Measurements from ENCODE around the gene ADAM10.
A peak's percentile ranks its signal among the peaks of the same experiment; 100 is the strongest.

The ADAM10 gene

DNA sequence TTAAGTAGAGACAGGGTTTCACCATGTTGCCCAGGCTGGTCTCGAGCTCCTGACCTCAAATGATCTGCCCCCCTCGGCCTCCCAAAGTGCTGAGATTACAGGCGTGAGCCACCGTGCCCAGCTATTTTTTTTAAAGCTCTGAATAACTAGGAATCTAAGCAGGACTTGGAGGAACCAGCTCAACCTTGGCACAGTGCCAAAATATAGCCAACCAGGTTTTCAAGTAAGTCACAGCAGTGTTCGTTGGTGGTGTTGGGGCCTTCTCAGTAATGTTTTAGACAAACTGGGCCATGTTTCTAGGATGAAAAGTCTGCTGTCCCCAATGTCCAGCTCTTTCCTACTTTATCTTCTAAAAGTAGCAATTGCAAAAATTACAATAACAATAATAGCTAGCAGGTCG is 6.4 kb upstream of the ADAM10 start:
- no peak for DNase-seq (ENCODE audit: low read depth in 1 of 2, low spot score in 1 of 2)

DNA sequence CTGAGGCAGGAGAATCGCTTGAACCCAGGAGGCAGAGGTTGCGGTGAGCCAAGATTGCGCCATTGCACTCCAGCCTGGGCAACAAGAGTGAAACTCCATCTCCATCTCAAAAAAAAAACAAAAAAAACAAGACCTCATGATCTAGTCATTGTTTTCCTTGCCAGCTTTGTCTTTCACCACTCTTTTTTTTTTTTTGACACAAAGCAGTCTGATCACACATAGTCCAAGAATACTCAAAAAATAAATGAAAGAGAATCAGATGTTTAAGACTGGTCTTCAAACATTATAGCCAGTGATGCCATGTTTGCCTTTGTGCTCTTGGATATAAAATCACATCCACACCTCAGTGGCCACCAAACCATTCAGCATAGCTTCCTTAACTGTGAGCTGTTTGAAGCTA is 5.8 kb upstream of the ADAM10 start:
- DNase-seq (ENCODE audit: low read depth in 1 of 2, low spot score in 1 of 2) = no peak

DNA sequence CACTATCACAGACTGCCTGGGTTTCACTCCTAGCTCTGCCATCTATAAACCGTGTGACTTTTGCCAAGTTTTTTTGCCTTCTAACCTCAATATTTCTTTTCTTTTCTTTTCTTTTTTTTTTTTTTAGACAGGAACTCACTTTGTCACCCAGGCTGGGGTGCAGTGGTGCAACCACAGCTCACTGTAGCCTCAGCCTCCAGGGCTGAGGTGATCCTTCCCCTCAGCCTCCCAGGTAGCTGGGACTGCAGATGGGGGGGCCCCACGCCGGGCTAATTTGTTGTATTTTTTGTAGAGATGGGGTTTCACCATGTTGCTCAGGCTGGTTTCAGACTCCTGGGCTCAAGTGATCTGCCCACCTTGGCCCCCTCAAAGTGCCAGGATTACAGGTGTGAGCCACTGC is 3.2 kb upstream of the ADAM10 start:
- DNase-seq (ENCODE audit: low read depth in 1 of 2, low spot score in 1 of 2) = no peak

GRCh38 chr15:58748852-58749531 is 515 bp downstream of the ADAM10 start:
- peak; percentile 13 to 14 for DNase-seq (ENCODE audit: low read depth in 1 of 2, low spot score in 1 of 2)

DNA sequence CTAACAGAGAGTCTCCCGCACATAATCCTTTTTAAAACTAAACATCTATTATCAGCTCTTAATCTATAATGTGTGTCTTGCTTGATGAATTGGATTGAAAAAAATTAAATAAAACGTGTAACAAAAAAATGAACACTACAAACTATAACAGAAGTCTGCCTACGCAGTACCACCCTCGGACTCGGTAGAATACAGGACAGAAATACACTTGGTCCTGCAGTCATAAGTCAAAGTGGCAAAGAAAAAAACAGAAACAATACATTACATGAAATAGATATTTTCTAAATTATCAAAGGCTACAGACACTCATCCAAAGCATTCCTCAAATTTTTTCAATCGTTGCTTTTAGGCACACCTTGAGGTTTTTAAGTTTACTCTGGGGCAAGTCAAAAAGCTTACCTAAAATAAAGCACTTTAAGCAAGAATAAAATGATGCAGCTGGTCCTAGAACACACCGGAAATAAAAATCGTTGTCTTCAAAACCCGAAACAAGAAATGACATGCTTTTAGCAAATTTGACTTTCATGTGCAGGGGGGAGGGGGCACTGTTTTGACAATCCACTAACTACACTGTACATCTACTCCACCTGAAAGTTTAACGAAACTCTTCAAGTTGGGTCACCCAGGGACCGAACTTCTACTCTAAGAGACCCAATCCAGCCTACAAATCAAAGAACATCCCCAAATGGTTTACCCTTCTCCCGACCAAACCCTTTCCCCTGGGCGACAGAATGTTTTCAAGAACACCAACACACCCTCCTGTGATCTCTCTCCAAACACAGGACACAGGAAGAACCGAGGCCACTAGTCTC is 1.3 kb downstream of the ADAM10 start:
- peak; percentile 1 to 10 for DNase-seq (ENCODE audit: low read depth in 1 of 2, low spot score in 1 of 2)

DNA sequence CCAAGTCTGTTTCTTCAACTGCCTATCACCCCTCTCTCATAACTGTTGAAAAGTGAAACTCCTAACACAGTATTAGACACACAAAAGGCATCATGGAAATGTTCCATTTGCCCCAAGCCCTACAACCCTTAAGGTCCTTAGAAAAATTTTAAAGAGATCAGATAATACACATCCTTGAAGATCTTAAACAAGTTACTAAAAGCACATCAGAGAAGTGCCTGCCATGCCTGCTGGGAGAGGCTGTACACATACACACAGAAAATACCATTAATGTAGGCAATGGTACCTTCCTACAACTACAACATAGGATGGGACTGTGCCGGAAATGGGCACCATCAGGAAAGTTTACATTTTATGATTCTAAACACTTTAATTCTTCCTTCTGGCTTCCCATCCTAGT is 3.3 kb downstream of the ADAM10 start:
- DNase-seq (ENCODE audit: low read depth in 1 of 2, low spot score in 1 of 2) = no peak

- DNase-seq (ENCODE audit: low read depth in 1 of 2, low spot score in 1 of 2) = no peak
These were observed 6.5 kb downstream of the ADAM10 start for GRCh38 chr15:58742819-58743502.

- no peak for DNase-seq (ENCODE audit: low read depth in 1 of 2, low spot score in 1 of 2)
These were observed 7.3 kb downstream of the ADAM10 start for GRCh38 chr15:58742022-58742813.

GRCh38 chr15:58741032-58741431 is 8.5 kb downstream of the ADAM10 start:
- DNase-seq (ENCODE audit: low read depth in 1 of 2, low spot score in 1 of 2) = no peak

DNA sequence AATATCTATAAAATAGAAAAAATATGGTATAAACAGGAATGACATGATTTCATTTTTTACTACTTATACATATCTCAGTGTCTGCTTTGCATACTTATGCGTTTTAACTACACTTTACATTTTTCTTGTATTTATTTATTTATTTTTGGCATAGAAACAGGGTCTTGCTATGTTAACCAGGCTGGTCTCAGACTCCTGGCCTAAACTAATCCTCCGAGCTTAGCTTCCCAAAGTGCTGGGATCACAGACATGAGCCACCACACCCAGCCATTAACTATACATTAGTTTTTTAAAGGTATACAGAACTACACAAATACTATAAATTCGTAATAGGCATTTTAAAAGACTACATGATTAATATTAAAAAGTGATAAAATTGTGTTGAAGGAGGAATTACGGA is 9.1 kb downstream of the ADAM10 start:
- DNase-seq (ENCODE audit: low read depth in 1 of 2, low spot score in 1 of 2) = no peak

- no peak for DNase-seq (ENCODE audit: low read depth in 1 of 2, low spot score in 1 of 2)
These were observed 11.3 kb downstream of the ADAM10 start for GRCh38 chr15:58738046-58738707.

GRCh38 chr15:58737298-58737697 is 12.2 kb downstream of the ADAM10 start:
- no peak for DNase-seq (ENCODE audit: low read depth in 1 of 2, low spot score in 1 of 2)

DNA sequence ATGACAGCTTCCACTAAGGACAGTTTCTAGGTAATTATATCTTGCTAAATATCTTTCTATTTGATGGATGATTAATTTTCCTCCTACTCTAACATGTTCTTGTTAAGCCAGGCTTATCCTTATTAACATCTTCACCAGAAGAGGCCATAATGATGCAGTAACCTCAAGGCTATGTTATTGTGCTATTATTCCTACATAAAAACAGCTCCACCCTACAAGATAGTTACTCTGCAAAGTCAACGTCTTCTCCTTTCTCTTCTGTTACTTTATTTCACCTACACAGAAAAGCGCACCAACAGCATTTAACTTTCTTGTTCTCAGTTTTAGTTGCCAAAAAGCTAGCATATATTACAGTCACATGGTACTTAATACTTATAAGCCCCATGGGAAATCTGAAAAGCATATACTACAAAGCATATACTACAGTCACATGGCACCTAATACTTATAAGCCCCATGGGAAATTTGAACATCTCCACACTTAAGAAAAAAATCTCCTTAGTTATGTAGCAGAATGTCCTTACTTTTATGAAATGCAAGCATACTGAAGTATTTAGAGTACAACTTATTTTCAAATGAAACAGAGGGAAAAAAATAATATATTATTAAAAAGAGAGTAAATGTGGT is 13.4 kb downstream of the ADAM10 start:
- DNase-seq (ENCODE audit: low read depth in 1 of 2, low spot score in 1 of 2) = no peak

- no peak for DNase-seq (ENCODE audit: low read depth in 1 of 2, low spot score in 1 of 2)
These were observed 14.6 kb downstream of the ADAM10 start for GRCh38 chr15:58734859-58735258.

- no peak for DNase-seq (ENCODE audit: low read depth in 1 of 2, low spot score in 1 of 2)
These were observed 16.7 kb downstream of the ADAM10 start for GRCh38 chr15:58732625-58733363.

GRCh38 chr15:58731756-58732535 is 17.6 kb downstream of the ADAM10 start:
- no peak for DNase-seq (ENCODE audit: low read depth in 1 of 2, low spot score in 1 of 2)

DNA sequence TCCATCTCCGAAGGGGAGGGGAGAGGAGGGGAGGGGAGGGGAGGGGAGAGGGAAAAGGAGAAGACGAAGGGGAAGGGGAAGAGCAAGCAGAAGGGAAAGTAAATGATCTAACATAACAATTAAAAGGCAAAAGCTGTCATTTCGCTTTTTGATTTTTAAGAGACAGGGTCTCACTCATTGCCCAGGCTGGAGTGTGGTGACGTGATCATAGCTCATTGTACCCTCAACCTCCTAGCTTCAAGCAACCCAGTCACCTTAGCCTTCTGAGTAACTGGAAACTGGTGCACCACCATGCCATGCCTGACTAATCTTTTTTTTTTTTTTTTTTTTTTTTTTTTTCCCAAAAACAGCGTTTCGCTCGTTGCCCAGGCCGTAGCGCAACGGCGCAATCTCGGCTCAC is 22.6 kb downstream of the ADAM10 start:
- no peak for DNase-seq (ENCODE audit: low read depth in 1 of 2, low spot score in 1 of 2)

DNA sequence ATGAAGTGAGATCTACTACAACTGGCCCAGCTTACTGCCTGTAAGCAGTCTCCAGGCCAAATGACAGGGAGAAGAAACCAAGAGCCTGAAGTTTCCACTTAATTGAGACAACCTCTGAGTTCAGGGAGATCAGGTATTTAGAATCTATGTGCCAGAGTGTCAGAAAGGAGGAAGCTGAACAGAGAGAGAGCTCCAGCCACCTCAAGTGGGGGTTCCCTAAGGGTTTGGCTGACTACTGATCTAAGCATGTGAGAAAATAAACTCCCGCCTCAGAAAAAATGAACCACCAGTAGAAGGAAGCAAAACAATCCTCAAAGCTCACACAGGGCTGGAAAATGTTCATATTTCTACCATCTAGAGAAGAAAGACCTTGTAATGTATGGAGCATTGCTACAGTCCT is 25.0 kb downstream of the ADAM10 start:
- DNase-seq (ENCODE audit: low read depth in 1 of 2, low spot score in 1 of 2) = no peak

DNA sequence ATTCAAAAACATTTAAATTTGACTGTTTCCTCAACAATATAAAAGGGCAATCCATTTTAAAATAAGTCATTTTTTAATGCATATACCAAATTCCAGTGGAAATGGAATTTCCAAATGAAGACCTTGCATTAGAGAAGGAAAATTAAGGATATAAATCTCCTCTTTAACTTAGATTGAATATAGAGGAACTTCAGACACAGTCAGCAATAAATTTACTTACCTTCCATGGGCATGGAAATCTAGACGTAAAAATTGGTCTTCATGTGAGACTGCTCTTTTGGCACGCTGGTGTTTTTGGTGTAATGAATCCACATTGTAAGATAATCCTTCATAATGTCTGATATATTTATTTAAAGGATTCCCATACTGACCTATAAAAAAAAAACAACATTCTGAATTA is 32.1 kb downstream of the ADAM10 start:
- no peak for DNase-seq (ENCODE audit: low read depth in 1 of 2, low spot score in 1 of 2)
